GM12801 (cell line): ENCODE data around the gene CD24.

Source experiments
- CTCF ChIP-seq: IDR thresholded peaks from one replicate; pipeline ENCODE4 v1.5.1; 2011; ENCODE audit warnings: control low read depth; ENCODE audit not compliant: insufficient read length; ENCODE audit errors: extremely low read depth

The CD24 gene

GRCh38 chr6:106988664-106989063 lies 14.1 kb upstream of the CD24 start:
- TF ChIP-seq CTCF: no peak

DNA sequence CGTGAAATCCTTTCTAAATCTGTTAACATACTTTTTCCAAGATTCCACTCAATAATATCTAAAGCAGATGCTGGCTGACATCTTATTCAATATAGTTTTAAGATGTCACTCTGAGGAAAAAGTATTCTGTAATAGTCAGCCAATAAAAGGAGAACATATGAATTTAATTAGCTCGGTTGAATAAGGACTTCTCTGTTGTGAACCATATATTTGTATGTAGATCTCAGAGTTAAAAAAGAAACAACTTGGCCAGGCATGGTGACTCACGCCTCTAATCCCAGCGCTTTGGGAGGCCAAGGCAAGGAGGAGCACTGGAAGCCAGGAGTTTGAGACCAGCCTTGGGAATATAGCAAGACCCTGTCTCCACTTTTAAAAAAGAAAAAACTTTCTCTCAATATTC lies 7.4 kb upstream of the CD24 start:
- TF ChIP-seq CTCF: no peak

DNA sequence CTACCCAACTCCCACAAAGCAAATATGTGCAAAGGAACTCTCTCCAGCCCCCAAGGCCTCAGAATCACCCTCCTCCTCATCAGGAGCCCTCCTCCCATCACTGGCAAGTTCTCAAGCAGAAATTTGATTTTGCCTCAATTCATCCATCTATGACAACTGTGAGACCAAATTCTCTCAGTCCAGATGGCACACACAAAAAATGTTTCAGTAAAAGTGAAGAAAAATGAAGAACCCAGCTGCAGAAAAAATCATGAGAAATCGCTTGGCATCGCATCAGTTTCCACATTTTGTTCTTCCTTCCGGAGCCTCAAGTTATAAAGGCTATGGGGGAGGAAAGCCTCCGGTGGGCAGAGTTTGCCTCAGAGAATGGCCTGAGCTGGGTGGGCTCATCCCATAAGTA lies 6.4 kb upstream of the CD24 start:
- TF ChIP-seq CTCF: no peak

GRCh38 chr6:106979435-106979884 lies 4.9 kb upstream of the CD24 start:
- no peak for TF ChIP-seq CTCF

- no peak for TF ChIP-seq CTCF
These were observed 2.7 kb upstream of the CD24 start for GRCh38 chr6:106977246-106977645.

DNA sequence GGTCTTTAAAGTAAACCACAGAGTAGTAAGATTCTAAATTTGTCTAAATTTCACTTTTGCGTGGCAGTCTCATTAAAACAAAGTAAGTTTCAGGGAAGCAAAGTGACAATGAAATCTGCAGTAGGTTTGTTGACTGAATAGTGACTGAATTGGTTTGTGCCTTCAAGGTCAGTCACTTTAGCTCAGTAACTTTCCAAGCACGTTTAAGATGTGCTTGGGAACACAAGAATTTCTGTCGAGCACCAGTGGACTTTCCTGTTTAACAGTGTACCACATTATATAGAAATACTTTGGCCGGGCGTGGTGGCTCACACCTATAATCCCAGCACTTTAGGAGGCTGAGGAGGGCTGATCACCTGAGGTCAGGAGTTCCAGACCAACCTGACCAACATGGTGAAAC lies 1.7 kb upstream of the CD24 start:
- no peak for TF ChIP-seq CTCF

GRCh38 chr6:106975738-106976064 lies 1.2 kb upstream of the CD24 start:
- no peak for TF ChIP-seq CTCF
